NCI-H82 (cell line): ENCODE measurements around the gene CCBE1.

Experiments used
- DNase-seq: peaks from one replicate; lab custom pipeline; 2025; lab: John Stamatoyannopoulos, UW

The CCBE1 gene

DNA sequence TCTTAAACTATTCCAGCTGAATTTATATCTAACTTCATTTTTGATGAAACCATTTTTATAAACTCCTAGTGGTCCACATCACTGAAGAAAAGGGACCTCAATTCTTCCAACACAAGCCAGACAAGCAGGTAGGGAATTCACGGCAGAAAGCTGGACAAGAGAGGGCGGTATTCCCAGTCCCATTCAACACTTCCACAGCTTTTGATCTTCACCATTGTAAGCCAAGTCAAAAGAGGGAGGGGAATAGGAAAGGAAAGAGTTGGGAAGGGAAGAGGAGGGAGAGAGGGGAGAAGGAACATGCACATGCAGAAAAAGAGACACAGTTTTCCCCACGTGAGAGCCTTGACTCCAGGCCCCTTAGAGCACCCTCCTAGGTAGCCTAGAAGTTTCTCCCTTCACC lies 77.4 kb downstream of the CCBE1 start:
- DNase-seq, result no peak

DNA sequence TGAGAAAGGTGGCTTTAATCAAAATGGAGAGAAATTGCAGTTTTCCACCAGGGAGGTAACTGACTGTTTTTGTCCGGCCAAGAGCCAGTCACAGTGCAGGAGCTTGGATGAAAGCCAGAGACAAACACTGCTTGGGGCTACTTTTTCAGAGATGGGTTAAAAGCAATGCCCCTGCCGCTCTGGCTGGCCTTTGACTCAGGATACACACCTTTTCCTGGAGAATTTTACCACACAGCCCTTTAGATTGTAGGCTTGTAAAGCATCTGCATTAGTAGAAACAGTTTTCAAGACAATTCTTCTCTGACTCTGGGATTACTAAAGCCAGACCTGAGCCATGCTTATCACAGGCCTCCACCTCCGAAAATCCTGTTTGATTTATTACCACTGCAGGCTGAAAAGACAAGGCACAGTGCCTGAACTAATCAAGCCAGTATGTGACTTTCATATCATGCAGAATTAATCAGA lies 79.7 kb downstream of the CCBE1 start:
- peak; percentile 49 for DNase-seq

DNA sequence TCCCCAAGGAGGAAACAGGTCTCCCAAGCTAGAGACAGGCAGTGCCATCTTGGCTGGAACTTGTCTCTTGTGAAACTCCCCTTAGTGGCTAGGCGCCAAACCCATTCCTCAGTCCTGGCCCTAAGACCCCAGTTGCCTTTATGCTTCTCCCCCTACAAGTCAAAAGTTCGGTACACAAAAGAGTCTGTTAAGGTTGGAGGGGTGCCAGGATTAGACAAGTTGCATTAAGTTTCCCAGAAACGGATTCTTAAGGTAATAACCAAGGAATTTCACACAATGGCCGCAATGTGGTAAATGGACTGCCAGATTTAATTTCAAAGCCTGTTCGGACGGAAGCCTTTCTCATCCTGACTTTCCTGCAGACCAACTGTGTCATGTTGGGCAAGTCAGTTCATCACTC lies 80.7 kb downstream of the CCBE1 start:
- no peak for DNase-seq

DNA sequence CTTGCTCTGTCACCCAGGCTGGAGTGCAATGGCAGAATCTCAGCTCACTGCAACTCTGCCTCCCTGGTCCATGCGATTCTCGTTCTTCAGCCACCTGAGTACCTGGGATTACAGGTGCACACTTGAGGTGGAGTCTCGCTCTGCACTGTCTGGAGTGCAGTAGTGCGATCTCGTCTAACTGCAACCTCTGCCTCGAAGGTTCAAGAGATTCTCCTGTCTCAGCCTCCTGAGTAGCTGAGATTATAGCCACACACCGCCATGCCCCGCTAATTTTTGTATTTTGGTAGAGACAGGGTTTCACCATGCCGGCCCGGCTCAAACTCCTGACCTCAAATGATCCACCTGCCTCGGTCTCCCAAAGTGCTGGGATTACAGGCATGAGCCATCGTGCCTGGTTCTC lies 83.3 kb downstream of the CCBE1 start:
- no peak for DNase-seq

DNA sequence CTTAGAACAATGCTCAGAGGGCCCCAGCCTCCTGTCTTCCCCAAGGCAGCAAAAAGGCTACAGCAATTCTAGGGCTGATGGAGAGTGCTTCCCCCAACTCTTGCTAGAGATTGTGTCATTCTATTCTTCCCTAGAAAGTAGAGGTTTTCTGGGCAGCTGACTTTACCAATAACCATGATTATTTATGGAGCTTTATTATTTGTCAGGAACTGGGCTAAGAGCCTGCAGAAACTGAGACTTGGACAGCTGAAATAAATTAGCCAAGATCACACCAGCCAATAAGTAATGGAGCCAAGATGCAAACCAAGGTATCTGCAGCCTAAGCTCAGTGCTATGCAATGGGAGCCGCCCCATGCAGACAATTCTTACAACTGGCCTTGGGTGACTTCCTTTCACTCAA lies 84.8 kb downstream of the CCBE1 start:
- DNase-seq, result no peak

DNA sequence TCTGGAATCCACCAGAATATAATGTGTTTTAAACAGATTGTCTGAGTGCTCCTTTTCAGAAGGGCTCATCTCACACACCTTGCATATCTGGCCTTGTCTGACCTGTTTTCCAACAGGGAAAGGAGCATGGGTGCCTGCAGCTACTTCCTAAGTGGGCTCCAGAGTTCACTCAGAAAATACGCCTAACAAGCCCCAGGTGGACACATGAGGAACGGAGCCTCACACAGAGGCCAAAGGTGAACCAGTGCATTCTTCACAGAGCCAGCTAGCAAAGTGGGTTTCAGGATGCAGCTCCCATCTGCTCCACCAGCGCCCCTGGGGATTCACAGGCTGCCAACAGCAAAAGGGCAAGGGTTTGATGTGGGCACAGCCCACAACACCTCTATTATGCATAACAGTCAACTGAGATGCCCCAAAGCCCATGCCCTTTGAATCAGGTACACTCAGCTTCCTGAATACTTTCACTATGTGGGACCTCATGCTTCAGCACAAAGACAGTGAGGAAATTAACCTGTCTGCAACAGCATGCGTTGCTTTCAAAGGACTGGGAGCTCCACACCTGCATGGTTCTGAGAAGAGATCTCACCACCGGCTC lies 86.6 kb downstream of the CCBE1 start:
- DNase-seq, result no peak

DNA sequence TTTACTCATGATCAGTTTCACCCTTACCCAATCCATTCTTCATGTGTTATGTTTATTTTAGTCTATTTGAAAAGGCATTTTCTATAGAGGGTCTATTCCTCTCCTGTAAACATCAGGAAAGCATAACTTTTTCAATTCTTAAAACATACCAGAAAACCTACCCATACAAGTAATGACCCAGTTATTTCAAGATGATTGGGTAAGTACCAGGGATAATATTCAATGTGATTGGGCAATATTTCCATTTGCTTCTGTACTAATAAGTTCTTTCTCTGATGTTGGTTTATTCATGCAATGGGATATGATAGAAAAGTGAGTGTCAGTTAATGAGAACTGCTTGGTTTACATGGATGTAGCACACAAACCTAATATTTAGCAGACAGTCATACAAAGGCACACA lies 87.6 kb downstream of the CCBE1 start:
- no peak for DNase-seq

DNA sequence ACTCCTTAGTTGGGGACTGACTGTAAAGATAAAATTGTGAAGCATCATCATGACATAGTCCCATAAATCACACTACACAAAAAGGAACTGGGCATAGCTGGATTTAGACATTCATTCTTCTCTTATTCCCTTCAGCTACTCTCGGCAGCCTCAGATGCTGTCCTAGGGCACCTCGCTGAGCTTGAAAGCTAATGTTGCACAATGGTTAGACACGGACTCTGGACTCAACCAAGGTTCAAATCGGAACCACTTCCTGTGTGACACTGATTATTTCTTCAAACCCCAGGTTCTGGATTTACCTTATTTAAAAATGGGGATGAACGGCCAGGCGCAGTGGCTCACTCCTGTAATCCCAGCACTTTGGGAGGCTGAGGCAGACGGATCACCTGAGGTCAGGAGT lies 89.8 kb downstream of the CCBE1 start:
- no peak for DNase-seq

DNA sequence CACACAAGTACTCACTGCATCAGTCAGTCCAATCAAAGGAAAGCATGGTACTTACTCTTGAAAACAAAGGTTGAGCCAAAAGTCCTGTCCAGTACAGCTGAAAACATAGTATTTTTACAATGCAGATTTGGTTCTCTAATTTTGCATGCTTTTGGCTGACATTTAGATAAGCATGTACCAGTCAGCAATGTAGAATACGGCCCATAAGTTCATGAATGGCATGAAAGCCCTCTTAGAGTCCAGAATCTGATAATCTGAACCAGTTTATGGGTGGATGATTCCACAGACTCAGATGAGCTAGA lies 90.2 kb downstream of the CCBE1 start:
- no peak for DNase-seq

DNA sequence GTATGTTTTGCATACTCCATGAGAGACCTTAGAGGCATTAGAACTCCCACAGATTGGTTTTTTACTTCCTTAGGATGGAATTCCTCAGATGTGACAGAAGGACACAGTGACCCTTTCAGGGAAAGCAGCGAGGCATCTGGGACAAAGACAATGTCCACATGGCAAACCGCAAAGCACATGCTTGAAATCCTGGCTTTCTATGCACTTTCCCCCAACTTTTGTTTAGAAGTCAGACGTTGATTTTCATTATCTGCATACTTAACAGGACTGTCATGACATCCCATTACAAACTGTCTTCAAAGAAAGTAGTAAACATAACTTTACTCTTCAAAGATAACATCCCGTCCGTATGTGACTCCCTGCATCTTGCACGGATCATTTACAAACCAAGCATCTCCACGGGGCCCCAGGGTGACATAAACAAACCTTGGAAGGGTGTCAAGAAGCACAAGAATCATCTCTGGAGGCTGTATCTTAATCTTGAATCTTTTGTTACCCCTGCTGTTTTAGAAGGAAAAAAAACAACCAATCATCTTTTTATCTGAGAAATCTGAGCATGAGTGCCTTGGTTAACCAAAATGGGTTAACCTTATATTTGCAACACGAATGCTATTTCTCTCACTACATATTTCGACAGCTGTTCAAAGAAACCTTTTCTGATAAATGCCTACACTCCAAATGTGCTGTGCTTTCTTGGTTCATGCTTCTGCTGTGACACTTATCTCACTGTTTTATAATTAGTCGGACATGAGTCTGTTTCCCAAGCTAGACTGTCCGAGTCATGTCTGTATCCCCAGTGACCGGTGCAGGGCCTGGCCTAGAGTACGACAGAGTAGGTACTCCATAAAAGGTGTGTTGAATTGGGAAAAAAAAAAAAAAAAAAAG lies 90.8 kb downstream of the CCBE1 start:
- DNase-seq, result no peak

DNA sequence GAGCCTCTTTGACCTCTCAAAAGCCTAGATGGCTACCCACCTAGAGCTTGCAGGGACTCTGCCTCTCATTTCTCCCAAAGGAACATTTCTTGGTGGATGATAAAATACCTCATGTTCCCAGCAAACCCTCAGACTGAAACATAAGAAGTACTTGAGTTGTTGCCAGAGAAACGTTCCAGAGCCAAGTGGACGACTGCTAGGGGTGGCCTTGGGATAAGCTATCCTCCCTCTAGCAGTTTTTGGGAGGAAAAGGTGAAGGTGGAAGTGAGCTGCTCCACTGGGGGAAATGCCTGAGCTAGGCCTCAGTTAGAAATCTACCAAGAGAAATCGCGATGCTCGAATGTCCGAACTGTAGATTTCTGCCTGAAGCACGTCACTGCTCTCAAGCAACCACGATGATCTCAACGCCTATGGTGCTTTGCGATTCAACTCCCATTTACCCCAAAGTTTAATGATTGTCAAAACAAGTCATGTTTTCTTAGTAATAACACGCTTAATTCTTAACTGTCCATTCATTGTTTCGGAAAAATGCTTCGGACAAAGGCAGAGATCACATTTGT lies 91.5 kb downstream of the CCBE1 start:
- no peak for DNase-seq

DNA sequence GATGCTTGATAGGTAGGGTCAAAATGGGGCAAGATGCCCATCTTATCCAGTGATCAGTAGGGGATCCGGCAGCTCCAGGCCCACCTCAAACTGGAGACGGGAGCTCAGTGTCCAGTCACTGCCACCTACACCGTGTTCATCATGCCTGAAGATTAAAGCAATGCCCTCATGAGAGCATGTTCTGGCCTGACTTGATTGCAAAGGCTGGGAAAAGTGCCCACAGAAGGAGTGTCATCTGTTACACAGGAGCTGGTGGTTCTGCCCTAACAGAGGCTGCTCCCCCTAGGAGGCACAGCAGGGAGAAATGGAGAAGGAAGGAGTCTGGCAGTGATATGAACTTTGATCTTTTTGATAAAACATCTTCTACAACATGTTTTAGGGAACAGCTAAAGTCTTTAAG lies 92.3 kb downstream of the CCBE1 start:
- DNase-seq, result no peak

DNA sequence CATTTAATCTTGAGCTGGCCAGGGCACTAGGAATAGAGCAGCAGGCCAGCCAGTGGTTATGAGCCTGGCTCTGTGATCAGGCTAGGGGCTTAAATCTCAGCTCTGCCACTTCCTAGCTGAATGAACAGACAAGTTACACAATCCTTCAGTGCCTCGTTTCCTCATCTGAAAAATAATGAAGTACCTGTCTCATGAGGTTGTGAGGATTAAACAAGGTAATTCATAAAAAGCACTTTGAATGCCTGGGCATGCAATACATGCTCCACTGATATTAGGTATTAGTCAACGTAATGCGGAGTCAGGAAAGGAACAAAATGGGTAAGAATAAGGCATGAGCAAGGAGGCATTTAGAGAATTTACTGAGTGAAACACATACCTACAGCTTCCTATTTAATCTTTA lies 100.2 kb downstream of the CCBE1 start:
- no peak for DNase-seq

DNA sequence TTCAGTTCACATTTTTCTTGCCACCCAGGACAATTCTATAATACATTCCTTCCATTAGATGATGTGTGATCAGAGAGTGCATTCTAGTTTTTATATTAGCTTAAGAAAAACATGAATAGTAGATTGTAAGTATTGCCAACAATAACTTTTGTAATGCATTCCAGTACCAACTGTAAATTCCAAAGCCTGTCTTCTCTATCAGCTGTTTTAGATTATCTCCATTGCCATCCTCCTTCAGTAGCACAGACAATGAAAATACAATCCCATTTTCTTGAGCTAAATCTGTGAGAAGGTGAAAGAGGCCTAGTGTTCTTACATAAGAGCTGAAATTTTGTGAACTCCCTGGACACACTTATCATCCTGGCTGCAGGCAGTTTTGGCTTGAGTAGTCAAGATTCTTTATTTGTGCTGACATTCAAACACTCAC lies 103.9 kb downstream of the CCBE1 start:
- DNase-seq, result no peak

DNA sequence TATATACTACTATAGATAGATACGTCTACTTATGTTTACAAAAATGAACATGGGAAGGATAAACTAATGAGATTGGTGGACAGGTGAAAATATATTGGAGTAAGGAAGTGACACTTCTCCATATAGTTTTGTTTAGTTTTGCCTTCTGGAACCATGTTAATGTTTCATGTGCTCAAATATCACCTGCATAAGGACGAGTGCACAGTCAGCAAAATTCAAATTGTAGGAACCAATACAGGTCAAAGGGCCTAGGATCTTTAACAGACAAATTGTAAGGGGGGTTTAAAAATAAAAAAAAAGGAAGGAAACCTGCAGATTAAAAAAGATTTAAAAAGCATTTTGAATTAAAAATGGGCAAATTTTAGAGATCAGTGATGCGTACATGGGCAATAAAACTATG lies 104.6 kb downstream of the CCBE1 start:
- DNase-seq, result no peak

DNA sequence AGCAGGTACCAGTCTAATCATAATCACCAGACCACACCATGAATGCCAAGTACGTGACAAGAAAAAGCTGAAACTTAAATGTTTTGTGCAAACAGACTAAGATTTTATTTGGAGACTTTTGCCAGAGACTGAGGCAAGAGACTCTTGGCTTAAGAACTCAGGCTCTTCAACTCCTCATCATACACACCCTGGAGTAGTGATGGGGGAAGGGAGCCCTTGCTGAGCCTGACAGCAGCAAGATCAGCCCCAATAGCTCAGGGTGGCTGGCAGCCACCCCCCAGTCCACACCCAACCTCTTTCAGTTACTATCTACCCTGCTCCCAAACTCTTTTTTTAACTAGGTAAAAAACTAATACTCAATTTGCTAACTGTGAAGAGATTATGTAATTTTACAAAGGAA lies 114.8 kb downstream of the CCBE1 start:
- no peak for DNase-seq

DNA sequence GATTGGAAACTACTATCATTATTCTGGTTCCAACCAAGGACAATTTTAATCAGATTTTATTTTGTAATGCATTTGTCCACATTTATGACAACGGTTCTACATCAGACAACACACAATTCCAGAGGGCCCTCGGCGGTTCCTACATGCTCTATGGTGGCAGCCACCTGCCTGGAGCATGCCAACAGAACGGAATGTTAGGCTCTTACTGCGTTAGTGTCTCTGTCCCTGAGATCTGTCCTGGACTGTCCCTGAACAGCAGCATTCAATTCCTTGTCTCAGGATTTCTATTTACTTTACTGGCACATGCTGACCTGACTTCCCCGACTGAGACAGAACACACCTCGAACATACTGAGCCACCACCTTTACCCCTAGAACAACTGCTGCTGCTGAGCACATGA lies 117.7 kb downstream of the CCBE1 start:
- DNase-seq, result no peak

DNA sequence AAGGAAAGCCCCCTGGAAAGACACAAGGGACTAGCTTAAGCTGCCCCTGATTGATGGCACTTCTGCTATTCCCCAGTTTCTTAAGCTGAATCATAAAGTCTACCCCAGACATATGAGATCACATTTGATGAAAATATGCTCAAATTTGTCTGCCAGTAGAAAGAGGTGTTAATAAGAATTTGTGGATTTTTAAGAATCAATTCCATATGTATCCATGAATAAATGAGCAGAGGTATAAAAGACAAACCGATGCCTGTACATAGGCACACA lies 119.9 kb downstream of the CCBE1 start:
- DNase-seq, result no peak

DNA sequence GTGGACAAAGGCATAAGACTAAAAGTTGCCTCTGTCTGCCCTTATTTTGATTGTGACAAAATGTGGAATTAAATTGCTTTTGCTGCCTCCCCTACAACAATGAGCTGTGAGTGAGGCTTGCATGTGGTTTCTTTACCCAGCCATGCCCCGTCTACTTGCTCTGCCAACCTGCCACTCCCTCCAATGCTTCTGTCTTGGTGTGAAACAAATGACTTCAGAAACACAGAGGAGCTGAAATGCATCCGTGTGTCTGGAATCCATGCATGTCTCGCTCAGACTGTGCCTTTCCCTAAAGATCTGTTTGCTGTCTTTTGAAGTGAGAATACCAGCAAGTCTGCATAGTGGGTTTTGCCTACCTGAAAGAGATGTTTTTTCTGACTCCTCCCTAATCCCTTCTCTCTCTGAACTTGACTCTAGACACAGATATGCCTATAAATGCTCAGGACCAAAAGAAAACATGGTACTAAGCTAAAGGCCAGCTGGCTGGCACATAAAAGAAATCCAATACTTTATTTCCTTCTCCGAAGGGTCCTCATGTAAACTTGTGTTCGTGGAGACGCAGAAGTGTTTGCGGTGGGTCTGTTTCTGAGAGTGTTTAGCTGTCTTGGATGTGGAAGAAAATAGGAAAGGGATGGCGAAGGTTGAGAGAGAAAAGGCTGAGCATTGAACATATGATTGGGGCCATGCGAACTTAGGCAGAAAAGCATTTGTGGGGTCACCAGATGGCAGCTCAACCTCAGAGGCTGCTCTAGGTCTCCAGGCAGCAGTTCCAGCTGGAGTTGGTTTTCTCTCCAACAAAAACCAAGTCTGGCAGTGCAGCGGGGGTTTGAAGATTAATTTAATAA lies 120.5 kb downstream of the CCBE1 start:
- peak; percentile 88 for DNase-seq

DNA sequence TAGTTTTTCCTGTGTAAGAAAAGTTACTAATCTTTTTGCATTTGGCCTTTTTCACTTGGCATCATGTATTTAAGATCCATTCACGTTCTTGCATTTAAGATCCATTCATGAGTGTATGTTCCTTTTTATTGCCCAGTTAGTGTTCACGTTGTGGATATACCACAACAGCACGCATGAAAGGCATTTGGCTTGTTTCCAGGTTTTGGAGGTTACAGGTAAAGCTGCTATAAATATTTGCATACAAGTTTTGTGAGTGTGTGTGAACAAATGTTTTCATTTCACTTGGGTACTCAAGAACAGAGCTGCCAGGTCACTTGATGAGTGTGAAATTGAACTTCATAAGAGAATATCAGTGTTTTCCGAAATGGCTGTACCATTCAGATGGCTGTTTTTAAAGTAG lies 121.2 kb downstream of the CCBE1 start:
- DNase-seq, result peak; percentile 5

DNA sequence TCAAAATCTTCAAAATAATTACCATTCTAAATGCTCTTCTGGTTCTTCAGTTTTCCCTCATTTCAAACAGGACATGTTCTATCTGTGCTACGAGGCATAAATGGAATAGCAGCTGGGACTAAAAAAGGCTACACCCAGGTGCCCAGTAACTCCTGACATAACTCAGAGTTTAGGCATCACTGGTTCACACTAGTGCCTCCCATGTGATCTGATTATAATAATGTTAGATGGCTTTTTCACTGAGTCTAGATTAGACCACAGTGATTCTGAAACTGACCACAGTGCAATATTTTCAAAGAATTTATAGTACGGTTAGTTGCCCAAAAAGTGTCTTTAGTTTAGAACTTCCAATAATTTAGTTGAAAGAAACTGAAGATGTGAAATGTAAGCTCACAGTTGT lies 123.3 kb downstream of the CCBE1 start:
- DNase-seq, result no peak

DNA sequence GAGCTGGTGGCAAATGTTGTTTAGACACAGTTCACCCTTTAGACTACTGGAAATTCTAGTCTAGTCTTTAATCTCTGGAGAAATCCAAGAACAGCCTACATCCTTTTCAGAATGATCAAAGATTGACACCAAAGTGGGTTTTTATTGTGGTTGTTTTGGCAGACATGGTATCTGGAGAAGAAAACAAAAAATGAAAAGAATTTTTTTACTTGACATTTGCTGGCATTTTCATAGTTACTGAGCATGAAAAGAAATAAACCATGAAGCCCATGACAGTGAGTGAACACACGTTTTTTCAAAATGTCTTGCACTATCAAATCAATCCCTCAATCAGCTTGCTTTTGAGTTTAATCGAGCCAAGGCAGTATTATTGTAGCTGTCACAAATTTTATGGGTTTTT lies 125.3 kb downstream of the CCBE1 start:
- no peak for DNase-seq

DNA sequence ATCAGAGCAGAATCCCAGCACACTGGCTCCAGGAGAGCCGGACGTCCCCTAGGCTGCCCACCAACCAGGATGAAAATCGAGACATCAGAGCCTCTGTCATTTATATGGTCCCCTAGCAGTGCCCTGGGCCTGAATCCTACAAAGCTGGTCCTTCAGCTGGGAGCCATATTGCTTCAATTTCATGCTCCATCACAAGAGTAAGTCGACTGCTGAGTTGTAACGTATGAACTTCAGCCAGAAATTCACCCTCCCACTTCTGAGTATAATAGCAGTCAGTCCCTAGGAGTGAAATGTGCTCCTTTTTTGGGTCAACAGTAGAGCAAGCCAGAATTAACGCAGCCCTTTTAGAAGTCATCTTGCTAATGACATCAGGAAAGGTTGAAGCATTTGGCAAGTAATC lies 126.4 kb downstream of the CCBE1 start:
- no peak for DNase-seq
